Measurements from ENCODE around the gene ALDH1B1. TPM values are rescaled to one million over a fixed set of nuclear protein-coding genes. Genes with fewer than 3 reads are reported as not detected.

The ALDH1B1 gene
- total RNA-seq, 1 experiment from 2014 or later = 13.1 TPM

DNA sequence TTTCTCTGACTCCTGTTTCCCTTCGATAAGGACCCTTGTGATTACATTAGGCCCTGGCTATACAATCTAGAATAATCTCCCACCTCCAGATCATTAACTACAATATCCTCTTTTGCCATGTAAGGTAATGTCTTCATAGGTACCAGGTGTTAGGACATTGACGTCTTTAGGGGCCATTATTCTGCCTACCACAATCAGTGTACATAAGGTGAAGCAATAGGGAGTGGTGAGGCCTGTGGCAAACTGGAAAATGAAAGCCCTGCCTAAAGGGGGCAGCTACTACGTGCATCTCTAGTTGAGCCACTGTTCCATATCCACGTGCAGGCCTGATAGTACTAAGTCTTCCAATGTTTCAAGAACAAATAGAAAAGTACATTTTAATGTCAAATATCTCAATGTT is 4.8 kb upstream of the ALDH1B1 start:
- H3K9me2 ChIP-seq (ENCODE audit: insufficient read depth) = no peaks in the 10 kb centered on the region

DNA sequence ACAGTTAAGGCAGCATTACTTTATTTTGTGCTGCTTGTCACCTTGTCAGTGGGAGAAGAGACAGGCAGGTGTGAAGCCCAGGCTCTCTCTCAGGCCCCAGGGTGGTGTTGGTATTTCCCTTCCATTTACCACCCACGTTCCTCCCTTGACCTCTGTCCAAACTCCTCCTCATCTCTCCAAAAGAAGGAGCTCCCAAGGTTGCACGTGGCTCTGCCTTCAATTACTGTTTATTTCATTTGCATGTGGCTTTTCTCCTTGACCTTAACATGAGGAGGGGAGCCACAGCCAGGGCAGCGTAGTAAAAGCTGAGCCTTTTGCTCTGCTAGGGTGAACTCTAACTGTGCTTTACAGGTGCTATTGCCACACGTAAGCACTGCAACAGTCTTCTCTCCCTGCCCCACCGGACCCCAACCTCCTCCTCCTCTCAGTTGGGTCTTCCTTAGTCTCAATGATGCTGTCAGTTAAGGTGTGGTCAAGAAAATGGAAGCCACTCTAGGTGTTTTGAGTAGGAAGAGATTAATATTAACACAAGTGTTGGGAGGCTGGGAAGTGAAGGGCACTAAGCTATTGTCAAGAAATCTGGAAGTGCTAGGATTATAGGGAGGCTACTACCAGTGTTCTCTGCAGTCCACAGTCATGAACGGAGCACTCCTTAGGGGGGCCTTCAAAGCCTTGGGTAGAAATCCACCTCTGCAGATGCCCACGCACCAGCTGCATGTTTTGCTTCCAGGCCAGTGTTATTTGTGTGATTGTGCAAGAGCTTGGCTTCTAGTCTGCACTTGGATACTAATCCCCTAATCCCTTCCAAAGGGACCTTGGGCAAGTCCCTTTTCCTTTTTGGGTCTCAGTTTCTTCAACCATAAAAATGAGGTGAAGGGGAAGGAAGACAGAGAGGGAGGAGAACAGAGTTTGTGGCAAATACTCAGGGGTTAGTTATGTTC is 3.9 kb upstream of the ALDH1B1 start:
- ChIA-PET CTCF (no interaction called here), POLR2A (ENCODE audit: unreplicated experiment) (no interaction called here)
- no TSS peak for BruUV-seq (replicated peaks)
- H3F3A ChIP-seq (ENCODE audit: insufficient read depth, low read depth) = no peaks in the 10 kb centered on the region
- H3K36me3 ChIP-seq (ENCODE audit: low read depth) = no peaks in the 10 kb centered on the region
- TF ChIP-seq CTCF (conservative IDR thresholded peaks at IDR 0.05) (no peak), EZH2 (IDR thresholded peaks at IDR 0.05; ENCODE audit: low read depth) (no peak)
- no peak overlapping the region for H3K4me3 ChIP-seq
- no peak overlapping the region for H3K27ac ChIP-seq
- DNase-seq = no peak
- H3K4me2 ChIP-seq = no peak overlapping the region
- no peaks in the 10 kb centered on the region for H4K20me1 ChIP-seq (ENCODE audit: insufficient read depth)
- H2AFZ ChIP-seq = no peak overlapping the region
- H3K4me1 ChIP-seq (replicated peaks; ENCODE audit: insufficient read depth) = peaks cover 4% of the 10 kb centered on the region; the same call in 1 of the 2 replicates
- no peaks in the 10 kb centered on the region for H3K9me2 ChIP-seq (ENCODE audit: insufficient read depth)
- H3K79me2 ChIP-seq (ENCODE audit: low read depth) = peaks cover 8% of the 10 kb centered on the region
- H3K27me3 ChIP-seq (ENCODE audit: insufficient read depth, low read depth) = no peaks in the 10 kb centered on the region
- no peaks in the 10 kb centered on the region for H3K9me3 ChIP-seq (ENCODE audit: insufficient read depth, low read depth)
- intact Hi-C loops (cut with micrococcal nuclease; ENCODE audit: unreplicated experiment) = no loop called here

More for the DNA sequence above, 4.8 kb upstream of the ALDH1B1 start:
- 0 out of 2 replicates have a peak, but pooled peaks cover under 1% of the 10 kb centered on the region for H3K79me2 ChIP-seq (ENCODE audit: low read depth)
- DNase-seq = no peak
- H3K27me3 ChIP-seq (ENCODE audit: insufficient read depth, low read depth) = no peaks in the 10 kb centered on the region
- ChIA-PET CTCF (no interaction called here), POLR2A (ENCODE audit: unreplicated experiment) (no interaction called here)
- BruUV-seq (replicated peaks) = no TSS peak
- no peak overlapping the region for H2AFZ ChIP-seq
- no peak overlapping the region for H3K4me2 ChIP-seq
- intact Hi-C loops (cut with micrococcal nuclease; ENCODE audit: unreplicated experiment) = no loop called here
- H3K4me1 ChIP-seq (replicated peaks; ENCODE audit: insufficient read depth) = peaks cover 12% of the 10 kb centered on the region
- no peak overlapping the region for H3K4me3 ChIP-seq
- TF ChIP-seq CTCF (conservative IDR thresholded peaks at IDR 0.05) (no peak), EZH2 (IDR thresholded peaks at IDR 0.05; ENCODE audit: low read depth) (no peak)
- no peak overlapping the region for H3K27ac ChIP-seq
- no peaks in the 10 kb centered on the region for H3K36me3 ChIP-seq (ENCODE audit: low read depth)
- H4K20me1 ChIP-seq (ENCODE audit: insufficient read depth) = no peaks in the 10 kb centered on the region
- no peaks in the 10 kb centered on the region for H3F3A ChIP-seq (ENCODE audit: insufficient read depth, low read depth)
- H3K9me3 ChIP-seq (ENCODE audit: insufficient read depth, low read depth) = no peaks in the 10 kb centered on the region

DNA sequence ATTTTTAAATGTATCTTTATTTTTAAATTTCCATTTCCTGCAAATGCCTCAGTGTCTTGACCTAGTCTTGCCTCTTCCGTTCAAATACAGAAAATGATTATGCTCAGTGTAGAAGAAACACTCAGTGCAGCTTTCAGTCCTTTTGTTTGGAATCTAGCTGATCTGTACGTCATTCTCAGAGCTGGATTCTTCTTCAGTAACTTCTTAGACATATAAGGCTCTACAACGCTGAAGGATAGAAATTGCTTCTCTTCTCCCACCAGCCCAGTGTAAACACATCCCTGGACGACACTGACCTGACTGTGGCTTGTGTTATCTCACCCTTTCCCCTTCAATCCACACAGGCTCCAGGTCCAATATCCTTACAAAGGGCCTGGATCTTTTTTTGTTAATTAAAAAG is 3.2 kb upstream of the ALDH1B1 start:
- H3K4me1 ChIP-seq (replicated peaks; ENCODE audit: insufficient read depth) = no peaks in the 10 kb centered on the region
- no peak for DNase-seq
- ChIA-PET POLR2A (ENCODE audit: unreplicated experiment) (no interaction called here), CTCF (interaction anchor here (0.6 kb wide), 1 partner anchor 11 kb away, joined by 5 read pairs; no protein-coding TSS in a partner anchor)
- intact Hi-C loops (cut with micrococcal nuclease; ENCODE audit: unreplicated experiment) = no loop called here
- no peak overlapping the region for H3K4me3 ChIP-seq
- BruUV-seq (replicated peaks) = no TSS peak
- H3K36me3 ChIP-seq (ENCODE audit: low read depth) = no peaks in the 10 kb centered on the region
- no peak overlapping the region for H3K27ac ChIP-seq
- no peaks in the 10 kb centered on the region for H4K20me1 ChIP-seq (ENCODE audit: insufficient read depth)
- H3F3A ChIP-seq (ENCODE audit: insufficient read depth, low read depth) = no peaks in the 10 kb centered on the region
- H3K9me2 ChIP-seq (ENCODE audit: insufficient read depth) = no peaks in the 10 kb centered on the region
- no peak overlapping the region for H2AFZ ChIP-seq
- no peaks in the 10 kb centered on the region for H3K9me3 ChIP-seq (ENCODE audit: insufficient read depth, low read depth)
- no peaks in the 10 kb centered on the region for H3K27me3 ChIP-seq (ENCODE audit: insufficient read depth, low read depth)
- no peak overlapping the region for H3K4me2 ChIP-seq
- peaks cover 11% of the 10 kb centered on the region for H3K79me2 ChIP-seq (ENCODE audit: low read depth)
- TF ChIP-seq CTCF (conservative IDR thresholded peaks at IDR 0.05) (no peak), EZH2 (IDR thresholded peaks at IDR 0.05; ENCODE audit: low read depth) (no peak)
